Activated CD4-positive, alpha-beta memory T cell treated with anti-CD3 and anti-CD28 coated beads, Interleukin-2, amount 10 ng/mL, durations not matched to agents 7 days and 5 days (primary cell): ENCODE data around the gene CERT1. TPM values are rescaled to one million over a fixed set of nuclear protein-coding genes. Genes with fewer than 3 reads are reported as not detected.
"Not testable (repeated sequence)": the region's sequence is repeated elsewhere in the genome, so short reads cannot be mapped to it uniquely, and the experiment has no call there.

ENCODE experiments used
- CTCF ChIA-PET: fragments of 350-600 bp; sonication (Branson Sonifier 250); formaldehyde crosslinking; loops from one replicate; lab custom pipeline; 2021; ENCODE audit warnings: antibody characterized with exemption, inconsistent platforms; lab: Charles Lee
- POLR2A ChIA-PET: fragments of 350-600 bp; sonication (Branson Sonifier 250); formaldehyde crosslinking; loops from one replicate; lab custom pipeline; 2021; ENCODE audit warnings: antibody characterized with exemption; lab: Charles Lee
- DNase-seq: peaks from one replicate; pipeline ENCODE4 v3.0.0-alpha.2; 2020
- H3K27ac Mint-ChIP-seq: one replicate; pipeline ENCODE4 v1.8.0; 2021; ENCODE audit warnings: mild to moderate bottlenecking, mixed read lengths
- H3K27me3 Mint-ChIP-seq: one replicate; pipeline ENCODE4 v1.8.0; 2021; ENCODE audit warnings: mixed read lengths
- H3K36me3 Mint-ChIP-seq: one replicate; pipeline ENCODE4 v1.8.0; 2021; ENCODE audit warnings: low read depth, mixed read lengths
- H3K4me1 Mint-ChIP-seq: one replicate; pipeline ENCODE4 v1.8.0; 2021; ENCODE audit warnings: mixed read lengths
- H3K4me3 Mint-ChIP-seq: one replicate; pipeline ENCODE4 v1.8.0; 2021; ENCODE audit warnings: mild to moderate bottlenecking, mixed read lengths
- H3K9me3 Mint-ChIP-seq: one replicate; pipeline ENCODE4 v1.8.0; 2021; ENCODE audit warnings: mixed read lengths
- total RNA-seq, 2 experiments: library from RNA; stranded (reverse); gene quantifications; one replicate each; pipeline ENCODE4 v1.2.3, GENCODE V29; 2021

Gene CERT1
- total RNA-seq, 2 experiments from 2014 or later: 36.2 to 39.7 TPM

GRCh38 chr5:75491621-75492020 lies 19.8 kb downstream of the CERT1 start:
- ChIA-PET CTCF (no interaction called here), POLR2A (no interaction called here)
- peaks cover 3% of the 10 kb centered on the region for H3K4me1 Mint-ChIP-seq
- no peak overlapping the region for H3K27ac Mint-ChIP-seq
- peaks cover 72% of the 10 kb centered on the region for H3K36me3 Mint-ChIP-seq
- no peak for DNase-seq
- peaks cover 17% of the 10 kb centered on the region for H3K9me3 Mint-ChIP-seq
- no peak overlapping the region for H3K4me3 Mint-ChIP-seq
- no peaks in the 10 kb centered on the region for H3K27me3 Mint-ChIP-seq

- H3K4me1 Mint-ChIP-seq, H3K4me3 Mint-ChIP-seq, DNase-seq, H3K27me3 Mint-ChIP-seq, POLR2A ChIA-PET, CTCF ChIA-PET, H3K27ac Mint-ChIP-seq: not testable (repeated sequence)
- Mint-ChIP-seq H3K9me3 (peaks cover 32% of the 10 kb centered on the region), H3K36me3 (peaks cover 73% of the 10 kb centered on the region)
Observed at GRCh38 chr5:75489847-75490246, 21.6 kb downstream of the CERT1 start.

- no peaks in the 10 kb centered on the region for H3K4me1 Mint-ChIP-seq
Observed at GRCh38 chr5:75484605-75485004, 26.8 kb downstream of the CERT1 start.

GRCh38 chr5:75482482-75482881 lies 28.9 kb downstream of the CERT1 start:
- Mint-ChIP-seq H3K36me3 (peaks cover 45% of the 10 kb centered on the region), H3K27ac (no peak overlapping the region)
- POLR2A ChIA-PET: no interaction called here

More at GRCh38 chr5:75484605-75485004, 26.8 kb downstream of the CERT1 start:
- Mint-ChIP-seq H3K27ac (no peak overlapping the region), H3K36me3 (peaks cover 57% of the 10 kb centered on the region), H3K27me3 (no peaks in the 10 kb centered on the region), H3K4me3 (no peak overlapping the region), H3K9me3 (peaks cover 39% of the 10 kb centered on the region)
- DNase-seq: no peak
- POLR2A ChIA-PET: no interaction called here
- CTCF ChIA-PET: no interaction called here

GRCh38 chr5:75481024-75481423 lies 30.4 kb downstream of the CERT1 start:
- ChIA-PET CTCF (no interaction called here), POLR2A (no interaction called here)
- H3K27me3 Mint-ChIP-seq: no peaks in the 10 kb centered on the region
- H3K27ac Mint-ChIP-seq: no peak overlapping the region
- H3K4me3 Mint-ChIP-seq: no peak overlapping the region
- no peak for DNase-seq
- H3K36me3 Mint-ChIP-seq: peaks cover 34% of the 10 kb centered on the region
- no peaks in the 10 kb centered on the region for H3K4me1 Mint-ChIP-seq
- H3K9me3 Mint-ChIP-seq: peaks cover 22% of the 10 kb centered on the region

More at GRCh38 chr5:75482482-75482881, 28.9 kb downstream of the CERT1 start:
- H3K4me1 Mint-ChIP-seq: no peaks in the 10 kb centered on the region
- no peak for DNase-seq
- peaks cover 33% of the 10 kb centered on the region for H3K9me3 Mint-ChIP-seq
- H3K27me3 Mint-ChIP-seq: no peaks in the 10 kb centered on the region
- no peak overlapping the region for H3K4me3 Mint-ChIP-seq
- CTCF ChIA-PET: no interaction called here

GRCh38 chr5:75475364-75475763 lies 36.1 kb downstream of the CERT1 start:
- H3K4me1 Mint-ChIP-seq: no peaks in the 10 kb centered on the region
- no peak for DNase-seq
- ChIA-PET POLR2A (interaction anchor here (0.7 kb wide), 1 partner anchor 9 kb away, joined by 3 read pairs; no protein-coding TSS in a partner anchor), CTCF (no interaction called here)
- peaks cover 23% of the 10 kb centered on the region for H3K36me3 Mint-ChIP-seq
- peaks cover 8% of the 10 kb centered on the region for H3K9me3 Mint-ChIP-seq
- no peaks in the 10 kb centered on the region for H3K27me3 Mint-ChIP-seq
- H3K4me3 Mint-ChIP-seq: no peak overlapping the region
- no peak overlapping the region for H3K27ac Mint-ChIP-seq

GRCh38 chr5:75473463-75473862 lies 38.0 kb downstream of the CERT1 start:
- ChIA-PET POLR2A (no interaction called here), CTCF (no interaction called here)
- no peak for DNase-seq
- no peaks in the 10 kb centered on the region for H3K27me3 Mint-ChIP-seq
- H3K4me1 Mint-ChIP-seq: no peaks in the 10 kb centered on the region
- peaks cover 33% of the 10 kb centered on the region for H3K36me3 Mint-ChIP-seq
- no peak overlapping the region for H3K27ac Mint-ChIP-seq
- peaks cover 21% of the 10 kb centered on the region for H3K9me3 Mint-ChIP-seq
- H3K4me3 Mint-ChIP-seq: no peak overlapping the region

GRCh38 chr5:75472973-75473372 lies 38.5 kb downstream of the CERT1 start:
- Mint-ChIP-seq H3K9me3 (peaks cover 22% of the 10 kb centered on the region), H3K27me3 (no peaks in the 10 kb centered on the region), H3K4me3 (no peak overlapping the region), H3K27ac (no peak overlapping the region), H3K36me3 (peaks cover 36% of the 10 kb centered on the region), H3K4me1 (no peaks in the 10 kb centered on the region)
- DNase-seq: no peak
- POLR2A ChIA-PET: no interaction called here
- CTCF ChIA-PET: no interaction called here

GRCh38 chr5:75471193-75471592 lies 40.2 kb downstream of the CERT1 start:
- Mint-ChIP-seq H3K27me3 (no peaks in the 10 kb centered on the region), H3K9me3 (peaks cover 24% of the 10 kb centered on the region), H3K4me3 (no peak overlapping the region), H3K36me3 (peaks cover 38% of the 10 kb centered on the region), H3K27ac (no peak overlapping the region), H3K4me1 (no peaks in the 10 kb centered on the region)
- ChIA-PET POLR2A (no interaction called here), CTCF (no interaction called here)
- no peak for DNase-seq

- Mint-ChIP-seq H3K36me3 (peaks cover 36% of the 10 kb centered on the region), H3K27ac (no peak overlapping the region), H3K4me1 (peaks cover under 1% of the 10 kb centered on the region), H3K4me3 (no peak overlapping the region), H3K27me3 (no peaks in the 10 kb centered on the region), H3K9me3 (peaks cover 24% of the 10 kb centered on the region)
- POLR2A ChIA-PET: no interaction called here
- CTCF ChIA-PET: no interaction called here
- no peak for DNase-seq
Observed at GRCh38 chr5:75469017-75469416, 42.4 kb downstream of the CERT1 start.

- H3K36me3 Mint-ChIP-seq: peaks cover 39% of the 10 kb centered on the region
Observed at GRCh38 chr5:75468593-75468992, 42.8 kb downstream of the CERT1 start.

GRCh38 chr5:75466006-75466716 lies 45.3 kb downstream of the CERT1 start:
- Mint-ChIP-seq H3K27ac (no peak overlapping the region), H3K4me1 (peaks cover 9% of the 10 kb centered on the region), H3K27me3 (no peaks in the 10 kb centered on the region), H3K9me3 (peaks cover 21% of the 10 kb centered on the region), H3K36me3 (peaks cover 36% of the 10 kb centered on the region), H3K4me3 (no peak overlapping the region)
- DNase-seq: no peak
- CTCF ChIA-PET: interaction anchor here (1.2 kb wide), 1 partner anchor 11 kb away, joined by 3 read pairs; no protein-coding TSS in a partner anchor
- POLR2A ChIA-PET: interaction anchor here (0.6 kb wide), 1 partner anchor 10 kb away, joined by 3 read pairs; no protein-coding TSS in a partner anchor

More at GRCh38 chr5:75468593-75468992, 42.8 kb downstream of the CERT1 start:
- CTCF ChIA-PET: no interaction called here
- Mint-ChIP-seq H3K4me1 (peaks cover 4% of the 10 kb centered on the region), H3K4me3 (no peak overlapping the region), H3K27ac (no peak overlapping the region), H3K9me3 (peaks cover 24% of the 10 kb centered on the region), H3K27me3 (no peaks in the 10 kb centered on the region)
- POLR2A ChIA-PET: no interaction called here
- no peak for DNase-seq

- POLR2A ChIA-PET: no interaction called here
- Mint-ChIP-seq H3K27ac (no peak overlapping the region), H3K27me3 (no peaks in the 10 kb centered on the region), H3K4me3 (no peak overlapping the region), H3K9me3 (peaks cover 21% of the 10 kb centered on the region), H3K36me3 (peaks cover 34% of the 10 kb centered on the region), H3K4me1 (peaks cover 9% of the 10 kb centered on the region)
- no peak for DNase-seq
- CTCF ChIA-PET: no interaction called here
Observed at GRCh38 chr5:75465480-75465879, 45.9 kb downstream of the CERT1 start.

- DNase-seq: no peak
- Mint-ChIP-seq H3K4me3 (no peak overlapping the region), H3K27ac (no peak overlapping the region), H3K36me3 (peaks cover 26% of the 10 kb centered on the region), H3K27me3 (no peaks in the 10 kb centered on the region), H3K9me3 (peaks cover 10% of the 10 kb centered on the region), H3K4me1 (peaks cover 9% of the 10 kb centered on the region)
- ChIA-PET POLR2A (no interaction called here), CTCF (no interaction called here)
Observed at GRCh38 chr5:75463726-75464125, 47.7 kb downstream of the CERT1 start.
